Measurements from ENCODE around the gene ADRA1B. TPM values are rescaled to one million over a fixed set of nuclear protein-coding genes. Genes with fewer than 3 reads are reported as not detected.

The ADRA1B gene
- total RNA-seq, 4 donors from 2014 or later: 0.67 to 5.3 (median 3.0) TPM

- Histone ChIP-seq H3K4me3 (no peak overlapping the region), H3K27ac (no peak overlapping the region), H3K27me3 (peaks cover 8% of the 10 kb centered on the region), H3K9me3 (no peaks in the 10 kb centered on the region), H3K4me1 (no peaks in the 10 kb centered on the region), H3K36me3 (no peaks in the 10 kb centered on the region)
- no peak for TF ChIP-seq EP300 (IDR thresholded peaks at IDR 0.05)
- no peak for TF ChIP-seq CTCF (IDR thresholded peaks at IDR 0.05)
- no peak for TF ChIP-seq POLR2A (IDR thresholded peaks at IDR 0.05)
- TF ChIP-seq POLR2AphosphoS5 (IDR thresholded peaks at IDR 0.05): no peak
- 88 to 90% methylated on average over 5 to 6 of the region's 6 CpGs for WGBS, 2 donors (ENCODE audit: low coverage in 1 of 2)
- ATAC-seq: no peak
Observed at GRCh38 chr5:159955056-159955624, 38.9 kb downstream of the ADRA1B start.

GRCh38 chr5:159956074-159956473, 39.8 kb downstream of the ADRA1B start:
- peak; percentile 46 for ATAC-seq
- H3K27ac ChIP-seq: no peak overlapping the region

GRCh38 chr5:159961176-159962160, 45.2 kb downstream of the ADRA1B start:
- Histone ChIP-seq H3K4me1 (no peaks in the 10 kb centered on the region), H3K36me3 (no peaks in the 10 kb centered on the region), H3K27me3 (peaks cover 21% of the 10 kb centered on the region), H3K9me3 (no peaks in the 10 kb centered on the region), H3K4me3 (no peak overlapping the region), H3K27ac (no peak overlapping the region)
- WGBS, 2 donors (ENCODE audit: low coverage in 1 of 2): 85% methylated on average over 8 of the region's 8 CpGs
- ATAC-seq: no peak
- TF ChIP-seq POLR2AphosphoS5 (IDR thresholded peaks at IDR 0.05) (no peak), EP300 (IDR thresholded peaks at IDR 0.05) (no peak), CTCF (IDR thresholded peaks at IDR 0.05) (no peak), POLR2A (IDR thresholded peaks at IDR 0.05) (no peak)

More at GRCh38 chr5:159956074-159956473, 39.8 kb downstream of the ADRA1B start:
- no peaks in the 10 kb centered on the region for H3K27me3 ChIP-seq
- no peak overlapping the region for H3K4me3 ChIP-seq
- no peaks in the 10 kb centered on the region for H3K4me1 ChIP-seq
- no peaks in the 10 kb centered on the region for H3K9me3 ChIP-seq
- no peaks in the 10 kb centered on the region for H3K36me3 ChIP-seq
- TF ChIP-seq EP300 (IDR thresholded peaks at IDR 0.05) (no peak), POLR2A (IDR thresholded peaks at IDR 0.05) (no peak), POLR2AphosphoS5 (IDR thresholded peaks at IDR 0.05) (no peak), CTCF (IDR thresholded peaks at IDR 0.05) (no peak)
- 14 to 22% methylated on average over 1 of the region's 1 CpG for WGBS, 2 donors (ENCODE audit: low coverage in 1 of 2)

- 83 to 85% methylated on average over 4 of the region's 4 CpGs for WGBS, 2 donors (ENCODE audit: low coverage in 1 of 2)
- no peaks in the 10 kb centered on the region for H3K36me3 ChIP-seq
- peaks cover 26% of the 10 kb centered on the region for H3K27me3 ChIP-seq
- no peak overlapping the region for H3K4me3 ChIP-seq
- TF ChIP-seq POLR2A (IDR thresholded peaks at IDR 0.05): no peak
- TF ChIP-seq CTCF (IDR thresholded peaks at IDR 0.05): no peak
- no peak for TF ChIP-seq EP300 (IDR thresholded peaks at IDR 0.05)
- TF ChIP-seq POLR2AphosphoS5 (IDR thresholded peaks at IDR 0.05): no peak
- no peaks in the 10 kb centered on the region for H3K4me1 ChIP-seq
- no peak overlapping the region for H3K27ac ChIP-seq
- H3K9me3 ChIP-seq: no peaks in the 10 kb centered on the region
- ATAC-seq: no peak
Observed at GRCh38 chr5:159962214-159962613, 45.9 kb downstream of the ADRA1B start.
